Measurements from ENCODE around the gene SPTBN4. TPM values are rescaled to one million over a fixed set of nuclear protein-coding genes. Genes with fewer than 3 reads are reported as not detected.

Gene SPTBN4
- total and polyA plus RNA-seq, 10 of the 15 experiments (the other 5 are each of a cell fraction or from before 2014, with no cell fraction given), result 0.04 to 1.1 (median 0.34) TPM; not detected in 1

- TF ChIP-seq, protein P1, sequence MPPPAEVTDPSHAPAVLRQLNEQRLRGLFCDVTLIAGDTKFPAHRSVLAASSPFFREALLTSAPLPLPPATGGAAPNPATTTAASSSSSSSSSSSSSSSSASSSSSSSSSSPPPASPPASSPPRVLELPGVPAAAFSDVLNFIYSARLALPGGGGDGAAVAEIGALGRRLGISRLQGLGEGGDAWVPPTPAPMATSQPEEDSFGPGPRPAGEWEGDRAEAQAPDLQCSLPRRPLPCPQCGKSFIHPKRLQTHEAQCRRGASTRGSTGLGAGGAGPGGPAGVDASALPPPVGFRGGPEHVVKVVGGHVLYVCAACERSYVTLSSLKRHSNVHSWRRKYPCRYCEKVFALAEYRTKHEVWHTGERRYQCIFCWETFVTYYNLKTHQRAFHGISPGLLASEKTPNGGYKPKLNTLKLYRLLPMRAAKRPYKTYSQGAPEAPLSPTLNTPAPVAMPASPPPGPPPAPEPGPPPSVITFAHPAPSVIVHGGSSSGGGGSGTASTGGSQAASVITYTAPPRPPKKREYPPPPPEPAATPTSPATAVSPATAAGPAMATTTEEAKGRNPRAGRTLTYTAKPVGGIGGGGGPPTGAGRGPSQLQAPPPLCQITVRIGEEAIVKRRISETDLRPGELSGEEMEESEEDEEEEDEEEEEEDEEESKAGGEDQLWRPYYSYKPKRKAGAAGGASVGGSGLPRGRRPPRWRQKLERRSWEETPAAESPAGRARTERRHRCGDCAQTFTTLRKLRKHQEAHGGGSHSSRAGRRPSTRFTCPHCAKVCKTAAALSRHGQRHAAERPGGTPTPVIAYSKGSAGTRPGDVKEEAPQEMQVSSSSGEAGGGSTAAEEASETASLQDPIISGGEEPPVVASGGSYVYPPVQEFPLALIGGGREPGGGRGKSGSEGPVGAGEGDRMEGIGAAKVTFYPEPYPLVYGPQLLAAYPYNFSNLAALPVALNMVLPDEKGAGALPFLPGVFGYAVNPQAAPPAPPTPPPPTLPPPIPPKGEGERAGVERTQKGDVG (CRISPR knock-in tag; IDR thresholded peaks at IDR 0.05), result no peak
- TF ChIP-seq POLR2AphosphoS5 (IDR thresholded peaks at IDR 0.05; ENCODE audit: low read length) (peak; percentile 82), FOS (IDR thresholded peaks at IDR 0.05; ENCODE audit: borderline replicate concordance, extremely low read depth, insufficient read length) (no peak), ATF3 (IDR thresholded peaks at IDR 0.05; ENCODE audit: borderline replicate concordance, extremely low read depth, low read depth, low read length) (no peak), ESRRA (IDR thresholded peaks at IDR 0.05; ENCODE audit: low read length) (0 out of 2 replicates have a peak, but pooled peaks have one; percentile 13), CHD2 (IDR thresholded peaks at IDR 0.05; ENCODE audit: borderline replicate concordance, low read depth, low read length) (no peak; the same call in 1 of the 2 replicates), NBN (IDR thresholded peaks at IDR 0.05) (no peak; the same call in none of the 2 replicates), ZNF217 (IDR thresholded peaks at IDR 0.05) (peak; percentile 61), CREB1 (IDR thresholded peaks at IDR 0.05; ENCODE audit: low read depth) (no peak), BCL11A (IDR thresholded peaks at IDR 0.05; ENCODE audit: low read depth, low read length) (no peak), HDAC6 (IDR thresholded peaks at IDR 0.05; ENCODE audit: unreplicated experiment) (peak; percentile 63), KLF5 (IDR thresholded peaks at IDR 0.05; ENCODE audit: partially characterized antibody) (peak; percentile 47), GATAD2B (conservative IDR thresholded peaks at IDR 0.05; ENCODE audit: low read depth) (peak; percentile 92), MXI1 (IDR thresholded peaks at IDR 0.05; ENCODE audit: low read depth, low read length) (peak; percentile 58), TAF1 (IDR thresholded peaks at IDR 0.05; ENCODE audit: borderline replicate concordance, low read depth, low read length) (peak; percentile 55; the same call in 1 of the 2 replicates), NR2F1 (conservative IDR thresholded peaks at IDR 0.05) (peak; percentile 78), RFX5 (IDR thresholded peaks at IDR 0.05; ENCODE audit: low read depth, low read length) (0 out of 2 replicates have a peak, but pooled peaks have one; percentile 43), SRF (IDR thresholded peaks at IDR 0.05; ENCODE audit: low read depth in 2 of 2, low read length in 2 of 2) (peak; percentile 99 to 100), FOXM1 (IDR thresholded peaks at IDR 0.05; ENCODE audit: low read depth, low read length) (peak; percentile 41; the same call in 1 of the 2 replicates), SMC3 (IDR thresholded peaks at IDR 0.05; ENCODE audit: borderline replicate concordance, low read length) (peak; percentile 70; the same call in 1 of the 2 replicates), KAT2A (conservative IDR thresholded peaks at IDR 0.05; ENCODE audit: control insufficient read depth, low read depth, low read length) (no peak), RELB (IDR thresholded peaks at IDR 0.05; ENCODE audit: low read depth) (peak; percentile 76; the same call in 1 of the 2 replicates), SMAD5 (IDR thresholded peaks at IDR 0.05; ENCODE audit: low read depth) (0 out of 2 replicates have a peak, but pooled peaks have one; percentile 33)
- TF ChIP-seq, protein P2, sequence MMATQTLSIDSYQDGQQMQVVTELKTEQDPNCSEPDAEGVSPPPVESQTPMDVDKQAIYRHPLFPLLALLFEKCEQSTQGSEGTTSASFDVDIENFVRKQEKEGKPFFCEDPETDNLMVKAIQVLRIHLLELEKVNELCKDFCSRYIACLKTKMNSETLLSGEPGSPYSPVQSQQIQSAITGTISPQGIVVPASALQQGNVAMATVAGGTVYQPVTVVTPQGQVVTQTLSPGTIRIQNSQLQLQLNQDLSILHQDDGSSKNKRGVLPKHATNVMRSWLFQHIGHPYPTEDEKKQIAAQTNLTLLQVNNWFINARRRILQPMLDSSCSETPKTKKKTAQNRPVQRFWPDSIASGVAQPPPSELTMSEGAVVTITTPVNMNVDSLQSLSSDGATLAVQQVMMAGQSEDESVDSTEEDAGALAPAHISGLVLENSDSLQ (IDR thresholded peaks at IDR 0.05), result peak; percentile 66
These were observed 45.7 kb upstream of the SPTBN4 start (continued) for GRCh38 chr19:40420766-40421765.
